Measurements from ENCODE around the gene DDX19B. TPM values are rescaled to one million over a fixed set of nuclear protein-coding genes. Genes with fewer than 3 reads are reported as not detected.

Gene DDX19B
- polyA plus RNA-seq, 1 donor (not counting 4 experiments of a cell fraction or from before 2014, with no cell fraction given) = 24.6 TPM

- dilution Hi-C loops (cut with MboI; ENCODE audit: extremely low pct_ligation_motif_present, low sequenced_read_pairs) = no loop called here
- Histone ChIP-seq H3K36me3 (ENCODE audit: control insufficient read depth in 2 of 2, extremely low read depth in 1 of 2, insufficient read depth in 2 of 2, low read length in 2 of 2) (no peaks in the 10 kb centered on the region), H3K4me2 (ENCODE audit: control insufficient read depth, extremely low read depth, insufficient read depth, low read depth, low read length) (no peak overlapping the region), H3K79me2 (ENCODE audit: control insufficient read depth, insufficient read depth, low read length) (peaks cover 2% of the 10 kb centered on the region), H3K27ac (ENCODE audit: control insufficient read depth, insufficient read depth, low read length) (no peak overlapping the region), H3K9ac (ENCODE audit: control insufficient read depth, extremely low read depth, insufficient read depth, low read length) (no peak overlapping the region), H3K9me1 (ENCODE audit: control insufficient read depth, extremely low read depth, insufficient read depth, low read length) (no peaks in the 10 kb centered on the region), H3K27me3 (ENCODE audit: control insufficient read depth, extremely low read depth, insufficient read depth, low read length) (no peaks in the 10 kb centered on the region), H3K4me1 (ENCODE audit: control insufficient read depth, extremely low read depth, insufficient read depth, low read length) (peaks cover 11% of the 10 kb centered on the region), H3K9me3 (ENCODE audit: control insufficient read depth, low read depth, low read length) (no peaks in the 10 kb centered on the region), H4K20me1 (ENCODE audit: control insufficient read depth, extremely low read depth, insufficient read depth, low read length) (no peaks in the 10 kb centered on the region), H3K4me3 (ENCODE audit: control insufficient read depth in 2 of 3, extremely low read depth in 1 of 3, insufficient read depth in 2 of 3, low read depth in 1 of 3, low read length in 3 of 3) (no peak overlapping the region), H2AFZ (ENCODE audit: control insufficient read depth, low read length) (no peak overlapping the region)
- no peak for DNase-seq (ENCODE audit: low read depth, low spot score)
- TF ChIP-seq, protein P1, sequence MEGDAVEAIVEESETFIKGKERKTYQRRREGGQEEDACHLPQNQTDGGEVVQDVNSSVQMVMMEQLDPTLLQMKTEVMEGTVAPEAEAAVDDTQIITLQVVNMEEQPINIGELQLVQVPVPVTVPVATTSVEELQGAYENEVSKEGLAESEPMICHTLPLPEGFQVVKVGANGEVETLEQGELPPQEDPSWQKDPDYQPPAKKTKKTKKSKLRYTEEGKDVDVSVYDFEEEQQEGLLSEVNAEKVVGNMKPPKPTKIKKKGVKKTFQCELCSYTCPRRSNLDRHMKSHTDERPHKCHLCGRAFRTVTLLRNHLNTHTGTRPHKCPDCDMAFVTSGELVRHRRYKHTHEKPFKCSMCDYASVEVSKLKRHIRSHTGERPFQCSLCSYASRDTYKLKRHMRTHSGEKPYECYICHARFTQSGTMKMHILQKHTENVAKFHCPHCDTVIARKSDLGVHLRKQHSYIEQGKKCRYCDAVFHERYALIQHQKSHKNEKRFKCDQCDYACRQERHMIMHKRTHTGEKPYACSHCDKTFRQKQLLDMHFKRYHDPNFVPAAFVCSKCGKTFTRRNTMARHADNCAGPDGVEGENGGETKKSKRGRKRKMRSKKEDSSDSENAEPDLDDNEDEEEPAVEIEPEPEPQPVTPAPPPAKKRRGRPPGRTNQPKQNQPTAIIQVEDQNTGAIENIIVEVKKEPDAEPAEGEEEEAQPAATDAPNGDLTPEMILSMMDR (optimal IDR thresholded peaks at IDR 0.05 in 1 of 3, IDR thresholded peaks at IDR 0.05 in 1 of 3, conservative IDR thresholded peaks at IDR 0.05 in 1 of 3; ENCODE audit: extremely low read depth in 1 of 3, insufficient read depth in 2 of 3, low read length in 3 of 3) = no peak
- FAIRE-seq = no peak
Observed at GRCh38 chr16:70294385-70295025, 4.5 kb upstream of the DDX19B start.

DNA sequence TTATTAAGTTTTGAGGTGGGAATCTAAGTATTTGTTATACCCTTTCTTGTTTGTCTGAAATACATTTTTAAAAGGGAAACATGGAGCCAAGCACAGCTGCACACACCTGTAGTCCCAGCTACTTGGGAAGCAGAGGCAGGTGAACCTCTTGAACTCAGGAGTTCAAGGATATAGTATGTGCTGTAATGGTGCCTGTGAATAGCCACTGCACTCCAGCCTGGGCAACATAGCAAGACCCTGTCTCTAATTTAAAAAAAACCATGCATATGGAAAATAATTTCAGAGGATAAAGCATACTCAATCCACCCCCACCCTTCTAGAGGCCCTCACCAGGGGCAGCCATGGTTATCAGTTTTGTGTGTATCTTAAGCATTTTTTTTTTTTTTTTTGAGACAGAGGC lies 3.4 kb upstream of the DDX19B start:
- H3K79me2 ChIP-seq (ENCODE audit: control insufficient read depth, insufficient read depth, low read length) = peaks cover 11% of the 10 kb centered on the region
- H3K9me3 ChIP-seq (ENCODE audit: control insufficient read depth, low read depth, low read length) = no peaks in the 10 kb centered on the region
- no peak overlapping the region for H3K27ac ChIP-seq (ENCODE audit: control insufficient read depth, insufficient read depth, low read length)
- no peak for DNase-seq (ENCODE audit: low read depth, low spot score)
- no peaks in the 10 kb centered on the region for H4K20me1 ChIP-seq (ENCODE audit: control insufficient read depth, extremely low read depth, insufficient read depth, low read length)
- TF ChIP-seq, protein P1 (optimal IDR thresholded peaks at IDR 0.05 in 1 of 3, IDR thresholded peaks at IDR 0.05 in 1 of 3, conservative IDR thresholded peaks at IDR 0.05 in 1 of 3; ENCODE audit: extremely low read depth in 1 of 3, insufficient read depth in 2 of 3, low read length in 3 of 3) = no peak
- no peak for TF ChIP-seq EZH2 (IDR thresholded peaks at IDR 0.05; ENCODE audit: low read length)
- H3K4me1 ChIP-seq (ENCODE audit: control insufficient read depth, extremely low read depth, insufficient read depth, low read length) = peaks cover 14% of the 10 kb centered on the region
- no peak overlapping the region for H3K9ac ChIP-seq (ENCODE audit: control insufficient read depth, extremely low read depth, insufficient read depth, low read length)
- H3K27me3 ChIP-seq (ENCODE audit: control insufficient read depth, extremely low read depth, insufficient read depth, low read length) = no peaks in the 10 kb centered on the region
- H3K4me2 ChIP-seq (ENCODE audit: control insufficient read depth, extremely low read depth, insufficient read depth, low read depth, low read length) = no peak overlapping the region
- no peak overlapping the region for H3K4me3 ChIP-seq (ENCODE audit: control insufficient read depth in 2 of 3, extremely low read depth in 1 of 3, insufficient read depth in 2 of 3, low read depth in 1 of 3, low read length in 3 of 3)
- no peak for FAIRE-seq
- dilution Hi-C loops (cut with MboI; ENCODE audit: extremely low pct_ligation_motif_present, low sequenced_read_pairs) = no loop called here
- H3K36me3 ChIP-seq (ENCODE audit: control insufficient read depth in 2 of 2, extremely low read depth in 1 of 2, insufficient read depth in 2 of 2, low read length in 2 of 2) = no peaks in the 10 kb centered on the region
- no peak overlapping the region for H2AFZ ChIP-seq (ENCODE audit: control insufficient read depth, low read length)
- no peaks in the 10 kb centered on the region for H3K9me1 ChIP-seq (ENCODE audit: control insufficient read depth, extremely low read depth, insufficient read depth, low read length)
